Measurements from ENCODE around the gene VMAC.

VMAC gene

DNA sequence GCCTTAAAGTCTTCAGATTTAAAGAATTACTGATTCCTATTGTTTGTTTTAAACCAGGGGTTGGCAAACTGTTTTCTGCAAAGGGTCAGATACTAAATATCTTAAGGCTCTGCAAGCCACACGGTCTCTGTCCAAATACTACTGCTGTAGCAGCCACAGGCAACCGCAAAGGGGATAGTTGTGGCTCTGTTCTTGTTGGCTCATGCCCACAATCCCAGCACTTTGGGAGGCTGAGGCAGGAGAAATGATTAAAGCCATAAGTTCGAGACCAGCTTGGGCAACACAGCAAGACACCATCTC, 50.9 kb downstream of the VMAC start:
- DNase-seq, result no peak

DNA sequence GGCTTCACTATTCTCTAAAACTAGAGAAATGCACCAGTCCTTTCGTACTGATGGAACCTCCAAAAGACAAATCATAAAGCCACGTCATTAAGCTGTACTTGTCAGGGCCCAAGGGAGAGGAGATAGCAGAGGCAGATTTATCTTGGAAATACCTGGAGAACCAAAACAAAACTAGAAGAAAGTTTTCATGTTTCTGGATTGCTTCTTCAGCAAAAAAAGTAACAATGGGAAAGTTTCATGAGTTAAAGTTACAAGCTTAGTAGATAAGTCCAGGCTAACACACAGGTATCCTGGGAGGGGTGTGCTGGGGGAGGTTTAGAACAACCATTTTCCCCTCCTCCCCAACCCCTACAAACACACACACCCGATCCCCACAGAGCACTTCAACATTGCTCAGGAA, 51.7 kb downstream of the VMAC start:
- no peak for DNase-seq

DNA sequence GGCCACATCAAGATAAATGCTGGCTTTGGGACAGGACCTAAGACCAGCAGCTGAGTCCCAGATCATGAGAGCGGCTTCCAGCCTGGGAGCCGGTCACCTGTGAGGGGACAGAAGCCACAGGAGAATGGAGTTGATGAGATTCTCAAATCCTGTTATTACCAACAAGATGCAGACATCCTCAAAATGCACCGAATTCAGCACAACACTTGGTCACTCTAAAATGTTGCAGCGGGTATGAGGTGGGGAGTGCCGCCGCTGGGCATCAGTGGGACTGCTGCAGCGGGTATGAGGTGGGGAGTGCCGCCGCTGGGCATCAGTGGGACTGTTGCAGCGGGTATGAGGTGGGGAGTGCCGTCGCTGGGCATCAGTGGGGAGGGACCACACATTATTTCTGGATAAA, 52.1 kb downstream of the VMAC start:
- no peak for DNase-seq

DNA sequence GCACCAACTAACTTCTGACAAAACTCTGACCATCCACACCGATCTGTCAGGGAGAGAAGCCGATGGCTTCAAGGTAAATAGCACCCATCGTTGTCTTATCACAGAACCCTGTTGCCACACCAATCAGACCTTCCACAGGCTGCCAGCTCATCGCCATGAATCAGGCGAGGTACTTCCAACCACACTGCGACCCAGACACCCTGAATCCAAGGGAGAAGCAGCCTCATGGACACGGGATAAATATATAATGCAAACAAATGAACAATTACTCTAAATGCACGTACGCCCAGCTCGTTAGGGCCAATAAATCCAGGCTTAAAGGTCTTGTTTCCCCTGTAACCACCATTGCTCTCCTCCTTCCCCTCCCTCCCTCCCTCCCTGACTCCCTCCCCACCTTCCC, 52.5 kb downstream of the VMAC start:
- DNase-seq, result no peak

DNA sequence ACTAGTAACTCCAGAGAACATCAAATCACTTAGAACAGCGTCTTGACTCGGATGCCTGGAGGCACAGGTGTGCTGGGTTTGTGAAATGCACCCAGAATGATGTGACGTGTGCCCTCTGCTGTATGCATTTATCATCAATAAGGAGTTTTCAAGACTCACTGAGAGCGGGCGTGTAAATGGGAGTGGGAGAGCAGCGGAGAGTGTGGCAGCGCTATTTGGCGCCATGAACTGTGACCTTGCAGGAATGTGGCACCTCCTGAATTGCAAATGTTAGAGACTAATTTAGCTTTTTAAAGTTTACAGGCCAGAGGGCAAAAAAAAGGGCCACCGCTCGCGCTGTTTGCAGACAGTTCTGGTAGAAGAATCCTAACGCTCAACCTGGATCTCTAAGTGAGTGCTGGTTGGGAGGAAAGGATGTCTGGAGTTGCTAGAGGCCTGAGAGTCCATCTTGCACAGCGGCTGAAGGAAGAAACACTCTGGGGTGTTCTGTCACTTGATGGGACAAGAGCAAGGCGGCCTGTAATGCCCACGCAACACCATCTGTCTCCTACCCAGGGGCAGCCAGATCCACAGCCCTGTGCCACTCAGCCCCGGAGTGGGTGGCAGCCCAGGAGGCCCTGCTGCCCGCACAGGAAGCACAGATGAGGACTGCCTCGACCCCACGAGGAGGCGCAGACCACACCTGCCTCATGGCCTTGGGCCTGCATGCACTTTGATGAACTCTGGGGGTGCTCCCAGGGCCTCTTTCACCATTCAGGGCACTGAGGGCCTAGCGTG, 53.6 kb downstream of the VMAC start:
- no peak for DNase-seq

DNA sequence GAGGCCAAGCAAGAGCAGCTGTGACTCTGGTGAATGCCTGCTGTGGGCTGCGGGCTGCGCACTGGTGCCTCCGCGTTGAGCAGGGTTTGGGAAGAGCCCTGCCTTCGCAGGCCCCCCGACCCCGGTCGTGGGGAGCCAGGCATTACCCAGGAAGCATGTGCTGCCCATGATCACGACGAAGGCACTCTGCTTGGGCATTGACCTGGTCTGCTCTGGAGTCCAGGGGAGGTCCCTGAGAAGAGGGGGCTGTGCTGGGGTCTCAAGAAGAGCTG, 54.1 kb downstream of the VMAC start:
- no peak for DNase-seq

DNA sequence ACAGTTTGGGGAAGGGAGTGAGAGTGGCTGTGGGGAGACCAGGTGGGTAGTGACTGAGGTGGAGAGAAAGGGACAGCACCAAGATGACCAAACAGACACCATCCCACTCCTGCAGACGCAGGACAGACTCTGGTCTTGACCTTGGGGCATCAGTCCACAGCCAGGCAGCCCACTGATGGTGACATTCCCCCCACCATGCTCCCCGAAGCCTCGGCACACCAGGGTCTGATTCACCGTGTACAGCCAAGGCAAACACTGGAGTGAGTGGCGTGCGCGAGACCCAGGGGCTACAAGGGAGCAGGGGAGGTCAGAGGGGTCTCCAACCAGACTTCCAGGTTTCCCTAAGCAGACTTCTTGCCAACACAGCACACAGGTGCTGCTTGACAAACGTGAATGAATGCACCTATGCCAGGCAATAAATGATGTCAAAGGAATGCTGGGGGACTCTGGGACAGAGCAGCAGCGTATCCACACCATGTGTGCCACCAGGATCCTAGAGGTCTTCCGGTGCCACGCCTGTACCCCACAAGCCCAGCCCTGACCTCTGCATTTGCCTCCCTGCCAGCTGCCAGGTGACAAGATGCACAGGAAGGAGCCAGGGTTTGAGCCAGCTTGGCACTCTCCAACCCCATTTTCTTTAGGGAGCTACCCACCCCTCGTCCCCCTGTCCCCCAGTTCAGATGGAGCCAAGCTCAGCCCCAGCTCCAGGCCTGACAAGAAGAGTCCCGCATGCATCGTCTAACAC, 54.8 kb downstream of the VMAC start:
- no peak for DNase-seq

Measured in RPMI8226 (cell line).